SK-N-MC (cell line): ENCODE measurements around the gene ZNF8.

Experiments used
- EZH2 ChIP-seq: fragments of 200-600 bp; sonication (generic); IDR thresholded peaks from one replicate; pipeline ENCODE4 v1.6.1; 2017; ENCODE audit warnings: antibody characterized with exemption
- FOXP2 ChIP-seq: optimal IDR thresholded peaks from 2 replicates; pipeline ENCODE3; 2011; ENCODE audit warnings: mild to moderate bottlenecking, moderate library complexity; ENCODE audit not compliant: insufficient read depth; ENCODE audit errors: extremely low read length, control extremely low read depth
- POLR2AphosphoS5 ChIP-seq: IDR thresholded peaks from 2 replicates; pipeline ENCODE4 v1.6.1; 2012; ENCODE audit warnings: mild to moderate bottlenecking, low read depth, low read length, borderline replicate concordance

DNA sequence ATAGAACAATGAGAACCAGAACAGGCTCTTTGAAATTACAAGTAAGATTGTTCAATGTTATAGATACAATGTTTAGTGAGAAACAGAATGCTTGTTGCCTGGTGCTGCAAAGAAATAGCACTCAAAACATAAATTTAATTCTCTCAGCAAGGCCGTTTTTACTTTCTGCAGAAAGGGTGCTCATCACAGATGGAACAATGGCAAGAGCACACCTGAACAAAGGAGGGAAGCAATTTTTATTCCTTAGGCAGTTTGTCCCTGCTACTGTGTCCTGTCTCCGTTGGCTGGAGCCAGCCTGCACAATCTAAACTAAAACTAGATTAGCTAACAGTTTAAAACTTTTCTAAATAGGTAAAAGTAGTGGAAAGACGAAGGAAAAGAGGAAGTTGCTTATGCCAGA, 10.4 kb upstream of the ZNF8 start:
- TF ChIP-seq EZH2 (no peak), POLR2AphosphoS5 (no peak), FOXP2 (no peak)
